ENCODE results near the gene YTHDC2. TPM values are rescaled to one million over a fixed set of nuclear protein-coding genes. Genes with fewer than 3 reads are reported as not detected.

The YTHDC2 gene
- total and polyA plus RNA-seq, 12 donors: 4.9 to 20.9 (median 13.0) TPM

DNA sequence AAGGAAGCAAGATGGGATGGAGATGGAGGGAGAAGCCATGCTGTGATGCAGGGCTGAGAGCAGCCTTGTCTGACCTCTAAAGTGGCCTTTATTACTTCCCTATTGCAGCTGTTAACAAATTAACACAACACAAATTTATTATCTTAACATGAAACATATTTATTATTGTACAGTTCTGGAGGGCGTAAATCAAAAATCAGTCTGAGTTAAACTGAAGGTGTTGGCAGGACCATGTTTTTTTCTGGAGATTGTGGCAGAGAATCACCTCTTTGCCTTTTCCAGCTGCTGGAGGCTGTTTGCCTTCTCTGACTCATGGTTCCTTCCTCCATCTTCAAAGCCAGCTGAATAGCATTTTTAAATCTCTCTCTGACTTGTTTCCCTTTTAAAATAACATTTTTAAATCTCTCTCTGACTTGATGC lies 18.1 kb upstream of the YTHDC2 start:
- H3K4me3 ChIP-seq: no peak overlapping the region
- no peak for ATAC-seq
- TF ChIP-seq, protein P1, sequence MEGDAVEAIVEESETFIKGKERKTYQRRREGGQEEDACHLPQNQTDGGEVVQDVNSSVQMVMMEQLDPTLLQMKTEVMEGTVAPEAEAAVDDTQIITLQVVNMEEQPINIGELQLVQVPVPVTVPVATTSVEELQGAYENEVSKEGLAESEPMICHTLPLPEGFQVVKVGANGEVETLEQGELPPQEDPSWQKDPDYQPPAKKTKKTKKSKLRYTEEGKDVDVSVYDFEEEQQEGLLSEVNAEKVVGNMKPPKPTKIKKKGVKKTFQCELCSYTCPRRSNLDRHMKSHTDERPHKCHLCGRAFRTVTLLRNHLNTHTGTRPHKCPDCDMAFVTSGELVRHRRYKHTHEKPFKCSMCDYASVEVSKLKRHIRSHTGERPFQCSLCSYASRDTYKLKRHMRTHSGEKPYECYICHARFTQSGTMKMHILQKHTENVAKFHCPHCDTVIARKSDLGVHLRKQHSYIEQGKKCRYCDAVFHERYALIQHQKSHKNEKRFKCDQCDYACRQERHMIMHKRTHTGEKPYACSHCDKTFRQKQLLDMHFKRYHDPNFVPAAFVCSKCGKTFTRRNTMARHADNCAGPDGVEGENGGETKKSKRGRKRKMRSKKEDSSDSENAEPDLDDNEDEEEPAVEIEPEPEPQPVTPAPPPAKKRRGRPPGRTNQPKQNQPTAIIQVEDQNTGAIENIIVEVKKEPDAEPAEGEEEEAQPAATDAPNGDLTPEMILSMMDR (IDR thresholded peaks at IDR 0.05): no peak
- no peak overlapping the region for H3K27ac ChIP-seq
- intact Hi-C loops (cut with DNase I): no loop called here
- 53 to 62% methylated on average over 1 of the region's 1 CpG for WGBS, 2 donors
- no peak for DNase-seq
- H3K4me1 ChIP-seq: peaks cover 0 to 5% (median 0%) of the 10 kb centered on the region in 9 donors
- peaks cover 0 to 12% (median 1%) of the 10 kb centered on the region in 11 donors for H3K9me3 ChIP-seq
- H3K36me3 ChIP-seq: no peaks in the 10 kb centered on the region
- H3K27me3 ChIP-seq: peaks cover 0 to 87% (median 3%) of the 10 kb centered on the region in 7 donors

DNA sequence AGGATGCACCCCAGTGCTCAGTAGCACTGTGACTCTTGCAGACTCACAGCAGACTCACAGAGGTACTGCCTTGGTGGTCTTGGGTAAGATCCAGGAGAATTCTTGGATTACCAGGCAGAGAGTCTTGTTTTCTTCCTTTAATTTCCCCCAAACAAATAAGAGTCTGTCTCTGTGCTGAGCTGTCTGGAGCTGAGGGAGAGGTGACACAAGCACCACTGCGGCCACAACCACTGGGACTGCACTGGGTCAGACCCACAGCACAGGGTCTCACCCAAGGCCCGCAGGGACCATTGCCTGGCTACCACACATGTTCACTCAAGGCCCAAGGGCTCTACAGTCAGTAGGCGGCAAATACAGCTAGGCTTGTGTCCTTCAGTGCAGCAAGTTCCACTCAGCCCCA lies 11.4 kb upstream of the YTHDC2 start:
- WGBS, 2 donors: 96% methylated on average over 3 of the region's 3 CpGs
- H3K27ac ChIP-seq: no peak overlapping the region
- no peak overlapping the region for H3K4me3 ChIP-seq
- no peaks in the 10 kb centered on the region for H3K9me3 ChIP-seq
- no peaks in the 10 kb centered on the region for H3K4me1 ChIP-seq
- ATAC-seq: no peak
- peaks cover 0 to 68% (median 0%) of the 10 kb centered on the region in 7 donors for H3K27me3 ChIP-seq
- intact Hi-C loops (cut with DNase I): loop anchor here in 1 of 10 donors (10.0 kb wide), 1 partner anchor 127 kb away; no protein-coding TSS in a partner anchor
- DNase-seq: no peak
- no peaks in the 10 kb centered on the region for H3K36me3 ChIP-seq
- TF ChIP-seq, protein P1 (IDR thresholded peaks at IDR 0.05): no peak

DNA sequence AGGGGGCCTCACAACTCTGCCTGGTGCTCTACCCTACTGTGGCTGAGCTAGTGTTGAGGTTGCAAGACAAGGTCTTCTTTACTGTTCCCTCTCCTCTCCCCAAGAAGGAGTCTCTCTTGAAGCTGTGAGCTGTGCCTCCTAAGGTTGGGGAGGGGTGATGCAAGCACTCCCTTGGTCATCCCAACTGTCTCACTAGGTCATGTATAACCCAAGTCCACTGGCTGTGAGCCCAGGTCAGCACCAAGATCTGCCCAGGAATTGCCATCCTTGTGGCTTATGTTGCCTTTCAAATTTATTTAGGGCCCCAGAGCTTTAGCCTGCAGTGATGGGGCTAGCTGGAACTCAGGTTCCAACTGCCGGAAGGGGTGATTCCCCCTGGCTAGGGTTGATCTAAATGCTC lies 10.3 kb upstream of the YTHDC2 start:
- no peak overlapping the region for H3K4me3 ChIP-seq
- WGBS, 2 donors: 98 to 100% methylated on average over 1 of the region's 1 CpG
- H3K4me1 ChIP-seq: no peaks in the 10 kb centered on the region
- H3K36me3 ChIP-seq: no peaks in the 10 kb centered on the region
- intact Hi-C loops (cut with DNase I): loop anchor here in 1 of 10 donors (10.0 kb wide), 1 partner anchor 128 kb away; no protein-coding TSS in a partner anchor
- ATAC-seq: no peak
- TF ChIP-seq, protein P1 (IDR thresholded peaks at IDR 0.05): no peak
- H3K27me3 ChIP-seq: peaks cover 0 to 68% (median 0%) of the 10 kb centered on the region in 7 donors
- DNase-seq: no peak
- H3K9me3 ChIP-seq: no peaks in the 10 kb centered on the region
- no peak overlapping the region for H3K27ac ChIP-seq

DNA sequence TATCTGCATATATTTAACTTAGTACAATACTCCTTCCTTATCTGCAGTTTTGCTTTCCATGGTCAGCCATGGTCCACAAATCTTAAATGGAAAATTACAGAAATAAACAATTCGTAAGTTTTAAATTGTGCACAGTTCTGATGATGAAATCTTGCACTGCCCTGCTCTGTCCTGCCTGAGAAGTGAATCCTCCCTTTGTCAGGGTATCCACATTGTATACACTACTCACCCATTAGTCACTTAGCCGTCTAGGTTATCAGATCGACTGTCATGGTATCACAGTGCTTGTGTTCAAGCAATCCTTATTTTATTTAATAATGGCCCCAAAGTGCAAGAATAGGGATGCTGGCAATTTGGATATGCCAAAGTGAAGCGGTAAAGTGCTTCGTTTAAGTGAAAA lies 8.3 kb upstream of the YTHDC2 start:
- ATAC-seq: no peak
- DNase-seq: no peak
- Histone ChIP-seq H3K4me1 (no peaks in the 10 kb centered on the region), H3K4me3 (no peak overlapping the region), H3K27ac (no peak overlapping the region), H3K27me3 (peaks cover 0 to 64% (median 0%) of the 10 kb centered on the region in 7 donors), H3K9me3 (no peaks in the 10 kb centered on the region), H3K36me3 (no peaks in the 10 kb centered on the region)
- WGBS, 2 donors: 85 to 91% methylated on average over 5 of the region's 5 CpGs
- TF ChIP-seq, protein P1 (IDR thresholded peaks at IDR 0.05): no peak
- intact Hi-C loops (cut with DNase I): loop anchor here in 3 of 10 donors (5.0 to 10.0 kb wide), 2 partner anchors 123 to 130 kb away; no protein-coding TSS in a partner anchor

All from heart right ventricle (tissue), 16 donors.